HG03025 (cell line): ENCODE results near the gene KCNMA1.

Source experiments
- ATAC-seq: cut with Tn5 transposase; IDR thresholded peaks from one replicate; pipeline ENCODE4 v1.9.1; 2021; ENCODE audit warnings: mild to moderate bottlenecking, moderate library complexity; ENCODE audit not compliant: unreplicated experiment, low FRiP score

Gene KCNMA1

DNA sequence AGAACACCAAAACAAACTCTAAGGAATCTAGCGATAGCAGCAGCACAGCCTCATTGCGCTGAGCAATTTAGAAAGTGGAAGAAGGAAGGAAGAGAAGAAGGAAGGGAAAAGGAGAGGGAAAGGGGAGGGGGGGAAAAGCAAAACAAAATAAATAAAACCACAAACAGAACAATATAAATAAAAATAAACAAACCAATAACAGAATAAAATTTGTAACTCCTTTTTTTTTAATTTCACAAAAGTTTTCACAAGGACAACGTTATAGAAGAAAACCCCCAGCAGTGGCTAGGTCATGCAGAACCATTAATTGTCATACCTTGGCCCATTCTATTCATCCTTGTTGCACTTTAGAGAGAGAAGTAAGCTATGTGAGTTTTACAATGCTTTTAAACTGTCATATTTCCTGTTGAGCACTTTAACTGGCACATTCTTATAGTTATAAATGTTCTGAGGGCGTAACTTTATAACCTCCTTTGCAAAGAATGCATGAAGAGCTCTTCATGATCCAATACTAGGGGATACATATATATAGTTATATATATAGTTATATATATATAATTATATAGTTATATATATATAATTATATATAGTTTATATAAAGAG, 752.8 kb downstream of the KCNMA1 start:
- no peak for ATAC-seq

DNA sequence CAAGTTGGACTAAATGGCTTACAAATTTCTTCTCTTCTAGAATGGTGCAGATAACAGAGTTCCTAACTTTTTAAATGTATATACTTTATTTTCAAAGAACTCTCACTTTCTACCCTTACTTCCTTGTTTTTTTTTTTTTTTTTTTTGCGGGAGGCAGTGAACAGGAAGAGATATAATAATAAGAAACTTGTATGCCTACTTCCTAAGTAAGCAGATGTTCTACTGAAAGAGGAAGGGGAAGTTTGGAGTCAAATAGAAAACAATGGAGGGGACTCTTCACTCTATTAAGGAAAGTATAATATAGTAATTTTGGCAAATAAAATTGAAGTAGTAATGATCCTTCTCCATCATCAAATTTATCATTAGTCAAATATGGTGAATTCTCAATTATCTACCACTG, 754.0 kb downstream of the KCNMA1 start:
- no peak for ATAC-seq

DNA sequence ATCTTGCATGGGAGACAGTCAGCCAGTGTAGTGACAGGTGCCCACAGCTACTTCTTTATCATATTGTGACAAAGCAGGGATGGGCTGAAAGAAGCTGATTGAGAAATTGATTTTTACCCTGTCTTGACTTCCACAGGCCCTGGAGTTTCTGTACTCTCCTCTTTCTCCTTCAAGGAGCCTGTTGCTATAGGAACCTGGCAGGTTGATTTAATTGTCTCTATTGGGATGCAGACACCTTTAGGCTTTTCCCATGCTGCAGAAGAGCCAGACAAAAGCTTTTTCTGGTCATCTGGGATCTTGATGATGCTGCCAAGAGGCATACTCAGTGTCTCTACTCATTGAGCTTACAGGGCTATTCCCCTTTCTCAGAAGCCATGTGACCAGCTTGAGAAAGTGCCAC, 754.8 kb downstream of the KCNMA1 start:
- no peak for ATAC-seq

DNA sequence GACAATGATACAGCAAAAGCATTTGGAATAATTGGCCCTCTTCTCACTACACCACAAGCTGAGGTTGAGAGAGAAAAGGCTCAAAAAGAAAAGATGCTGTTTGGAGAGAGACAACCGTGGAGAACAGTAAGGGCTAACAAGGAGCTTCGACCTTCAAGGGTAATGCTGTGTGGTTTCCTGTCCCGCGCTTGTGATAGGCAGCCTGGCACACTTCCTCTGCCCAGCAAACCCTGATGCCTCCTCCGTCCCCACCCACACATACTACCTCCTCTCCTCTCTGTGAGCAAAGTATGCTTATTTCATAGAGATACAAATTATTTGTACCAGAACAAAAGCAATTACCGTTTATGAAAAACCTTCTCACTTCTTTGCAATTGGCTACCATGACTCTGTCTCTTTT, 755.4 kb downstream of the KCNMA1 start:
- ATAC-seq, result peak; percentile 74

DNA sequence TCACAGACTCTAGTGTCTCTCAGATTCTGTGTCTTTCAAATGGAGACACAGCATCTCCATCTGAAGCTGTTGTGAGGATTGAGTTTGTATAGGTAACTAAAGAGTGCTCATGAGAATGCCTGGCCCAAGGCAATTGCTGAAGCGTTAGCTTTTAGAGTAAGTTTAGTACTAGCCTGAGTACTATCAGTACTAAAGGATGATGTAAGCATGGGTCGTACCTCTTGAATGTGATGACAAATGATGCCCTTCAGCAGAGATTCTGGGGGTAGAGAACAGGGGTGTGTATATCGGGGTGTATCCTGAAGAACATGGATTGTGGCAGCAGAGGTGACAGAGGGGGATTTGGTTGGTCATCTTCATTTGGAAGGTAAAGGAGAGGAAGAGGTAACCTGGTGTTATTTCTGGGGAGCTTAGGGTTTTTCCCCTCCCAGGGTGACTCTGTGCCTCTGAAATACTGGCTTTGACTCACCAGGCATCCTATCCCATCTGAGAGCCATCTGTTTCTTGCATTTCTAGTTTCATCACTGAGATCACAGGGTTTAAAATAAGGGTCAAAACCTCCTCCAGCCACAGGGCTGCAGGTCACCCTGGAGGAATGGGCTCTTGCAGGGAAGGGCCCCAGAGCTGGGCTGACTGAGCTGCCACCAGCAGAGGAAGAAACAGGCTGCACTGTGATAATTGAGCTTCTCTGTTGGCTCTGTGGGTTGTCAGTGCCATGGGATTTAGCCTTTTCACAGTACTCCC, 756.0 kb downstream of the KCNMA1 start:
- ATAC-seq, result peak; percentile 78

DNA sequence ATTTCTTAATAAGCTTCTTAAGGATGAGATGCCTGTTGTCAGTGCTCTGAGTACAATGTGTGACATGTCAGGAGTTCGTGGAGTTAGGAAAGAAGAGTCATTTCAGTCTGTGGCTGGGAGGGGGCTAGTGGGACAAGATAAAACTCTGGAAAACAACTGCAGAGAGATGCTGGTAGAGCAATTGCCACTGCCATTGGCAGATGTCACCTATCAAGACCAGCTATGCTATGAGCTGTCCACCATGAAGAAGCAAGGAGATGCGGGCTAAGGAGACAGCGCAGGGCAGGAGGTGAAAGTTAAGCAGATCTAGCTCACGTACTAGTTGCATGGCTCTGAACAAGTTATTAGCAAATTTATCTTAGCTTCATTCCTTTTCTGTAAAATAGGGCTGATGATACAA, 756.7 kb downstream of the KCNMA1 start:
- no peak for ATAC-seq

DNA sequence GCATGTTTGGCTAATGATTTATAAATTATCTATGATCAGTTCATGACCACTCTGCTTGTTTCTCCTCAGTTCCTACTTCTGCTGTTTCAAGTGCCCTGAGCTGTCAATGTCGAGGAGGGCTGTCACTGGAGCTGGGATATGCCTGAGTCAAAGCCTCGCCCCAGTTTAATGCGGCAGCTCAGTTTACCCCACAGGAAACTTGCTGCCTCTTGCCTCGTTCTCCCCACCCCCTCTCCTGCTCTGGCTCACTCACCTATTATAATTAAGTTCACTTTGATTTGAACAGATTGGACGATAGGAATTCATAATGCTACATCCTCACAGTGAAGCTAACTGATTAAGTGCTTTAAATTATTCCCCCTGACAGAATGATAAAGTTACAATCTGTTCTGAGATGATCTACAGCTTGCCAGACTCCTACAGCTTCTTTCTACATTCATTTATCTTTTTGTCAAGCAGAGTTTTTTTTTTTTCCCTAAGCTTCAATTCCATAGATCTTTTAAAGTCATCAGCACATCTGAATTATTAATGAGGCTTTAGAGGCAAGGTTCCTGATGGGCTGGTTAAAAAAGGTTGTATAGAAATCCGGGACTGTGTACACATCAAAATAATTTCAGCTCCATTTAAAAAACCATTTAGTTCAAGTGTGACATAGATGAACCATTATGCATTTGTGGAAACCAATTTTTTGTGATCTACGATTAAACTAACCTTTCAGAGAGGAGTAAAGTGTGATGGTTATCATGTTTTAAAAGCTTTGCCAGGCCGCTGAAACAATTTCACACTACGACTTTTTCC, 758.3 kb downstream of the KCNMA1 start:
- no peak for ATAC-seq

DNA sequence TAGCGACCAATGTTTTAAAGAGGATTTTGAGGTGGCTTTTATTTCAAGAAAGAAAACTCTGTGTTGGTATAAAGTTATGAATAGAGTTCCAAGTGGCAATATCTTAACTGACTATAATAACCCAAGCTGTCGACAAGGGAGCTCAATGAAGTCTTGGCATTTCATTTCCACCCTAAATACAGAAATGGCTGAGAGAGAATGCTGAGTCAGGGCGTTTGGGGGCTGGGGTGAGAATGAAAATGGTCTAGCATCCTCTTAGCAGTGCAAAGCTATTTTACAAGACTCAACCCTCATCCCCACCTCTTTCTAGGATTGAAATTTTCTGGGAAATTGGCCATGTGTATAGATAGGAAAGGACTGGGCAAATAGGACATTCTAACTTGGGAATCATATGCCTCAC, 759.1 kb downstream of the KCNMA1 start:
- ATAC-seq, result no peak

DNA sequence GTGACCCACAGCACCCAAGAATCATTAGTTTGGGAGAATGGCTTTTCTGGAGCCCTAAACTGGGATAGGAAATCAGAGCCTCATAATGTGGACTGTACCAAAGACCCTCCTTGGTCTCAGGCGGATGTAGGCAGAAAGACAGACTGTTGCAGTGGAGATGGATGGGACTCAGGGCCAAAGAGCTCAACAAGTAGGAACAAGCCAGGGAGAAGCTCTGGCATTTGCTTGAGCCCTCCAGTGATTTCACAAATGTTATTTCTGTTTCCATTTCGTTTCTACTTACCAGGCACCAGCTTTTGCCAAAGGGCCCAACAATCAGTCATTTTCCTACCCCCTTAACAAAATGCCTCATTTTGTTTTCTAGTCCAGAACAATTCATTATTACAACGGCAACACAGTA, 762.7 kb downstream of the KCNMA1 start:
- no peak for ATAC-seq

DNA sequence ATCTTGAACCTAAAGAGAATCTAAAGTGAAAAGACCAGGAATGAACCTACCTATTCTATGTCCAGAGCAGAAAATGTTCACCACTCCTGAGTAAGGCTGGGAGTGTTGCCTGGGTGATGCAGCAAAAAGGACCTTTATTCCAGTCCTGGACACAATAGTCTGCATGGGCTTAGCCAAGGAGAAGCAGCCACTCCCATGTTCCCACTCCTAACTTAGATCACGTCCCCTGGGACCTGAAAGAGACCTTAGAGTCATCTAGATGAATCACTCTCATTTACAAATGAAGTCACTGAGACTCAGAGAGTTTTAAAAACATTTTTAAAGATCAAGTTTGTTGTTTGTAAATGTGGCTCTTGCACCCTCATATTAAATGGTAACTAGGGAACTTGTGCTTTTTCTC, 763.4 kb downstream of the KCNMA1 start:
- ATAC-seq, result no peak

DNA sequence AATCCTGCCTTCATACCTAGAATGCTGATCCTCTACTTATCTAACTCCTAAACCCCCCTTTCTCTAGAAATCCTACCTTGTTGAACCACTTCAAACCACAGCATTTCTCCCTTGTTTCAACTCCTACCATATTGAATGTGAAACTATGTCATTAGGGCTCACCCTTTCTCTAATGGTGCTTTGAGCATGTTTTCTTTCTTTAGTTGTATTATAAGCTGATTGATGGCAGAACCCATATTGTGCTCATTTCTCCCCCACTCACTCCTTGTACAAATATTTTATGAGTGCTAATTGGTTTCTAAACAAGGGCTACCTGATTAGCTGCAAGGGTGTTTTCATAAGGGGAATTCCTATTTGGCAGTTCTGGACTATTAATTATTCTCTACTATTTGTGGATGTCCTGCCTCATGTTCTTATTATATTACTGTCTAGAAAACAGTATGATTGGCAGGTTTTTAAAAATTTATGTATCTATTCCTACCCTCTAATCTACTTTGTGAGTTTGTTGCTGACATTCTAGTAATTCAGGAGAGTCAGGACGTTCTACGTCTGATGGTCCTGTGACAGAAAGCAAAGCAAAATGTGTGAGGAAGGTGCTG, 765.8 kb downstream of the KCNMA1 start:
- ATAC-seq, result no peak

DNA sequence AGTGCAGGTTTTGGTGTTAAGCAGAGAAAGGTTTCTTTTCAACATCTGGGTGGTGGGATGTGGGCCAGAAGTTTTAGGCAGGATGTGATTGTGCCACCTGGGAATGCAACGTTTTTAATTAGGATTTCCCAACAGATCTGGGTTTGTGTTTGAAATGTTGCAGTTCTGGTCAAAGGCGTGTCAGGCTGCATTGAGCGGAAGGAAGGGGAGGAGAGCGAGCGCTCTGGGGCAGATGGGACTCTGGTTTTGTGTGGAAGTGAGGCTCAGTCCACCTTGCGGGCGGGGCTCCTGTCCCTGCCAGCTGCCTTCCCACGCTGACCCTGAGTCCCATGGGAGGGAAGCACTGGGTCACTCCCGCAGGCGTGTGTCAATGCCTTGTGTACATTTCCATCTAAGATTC, 767.7 kb downstream of the KCNMA1 start:
- no peak for ATAC-seq

DNA sequence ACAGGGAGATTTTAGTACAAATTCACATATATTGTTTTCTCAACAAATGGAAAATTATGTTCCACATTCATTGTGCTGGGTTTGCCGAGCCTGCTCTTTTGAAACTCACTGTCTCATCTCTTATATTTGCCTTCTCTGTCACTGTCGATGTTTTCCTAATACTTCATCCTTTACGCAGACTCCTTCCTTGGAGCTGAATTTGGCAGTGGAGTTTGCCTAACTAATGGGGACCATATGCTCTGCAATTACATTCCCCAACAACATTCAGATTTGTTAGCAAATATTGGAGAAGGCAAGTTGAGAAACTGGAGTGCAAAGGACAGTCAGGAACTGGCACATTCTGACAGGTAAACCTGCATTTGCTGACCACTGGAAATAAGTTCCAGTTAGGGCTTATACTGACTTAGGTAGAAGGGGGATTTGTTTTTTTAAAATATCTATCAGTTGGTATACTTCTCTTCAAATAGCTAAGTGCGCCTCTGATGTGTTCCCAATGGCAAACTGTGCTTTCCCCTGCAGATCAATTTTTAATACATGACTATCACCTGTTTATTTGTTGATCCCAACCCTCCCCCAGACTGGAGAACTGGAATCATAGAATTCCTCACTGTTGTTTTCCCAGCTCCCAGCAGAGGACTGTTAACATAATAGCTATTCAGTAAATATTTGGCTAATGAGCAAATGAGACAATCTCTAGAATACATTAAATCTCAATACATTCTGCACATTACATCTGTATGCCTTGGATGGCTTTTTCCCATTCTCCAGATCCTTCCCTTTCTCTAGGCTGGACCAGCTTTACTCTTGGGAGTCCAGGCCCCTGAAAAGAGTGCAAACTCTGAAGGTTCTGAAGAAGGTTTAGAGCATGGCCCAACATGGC, 769.3 kb downstream of the KCNMA1 start:
- ATAC-seq, result no peak

DNA sequence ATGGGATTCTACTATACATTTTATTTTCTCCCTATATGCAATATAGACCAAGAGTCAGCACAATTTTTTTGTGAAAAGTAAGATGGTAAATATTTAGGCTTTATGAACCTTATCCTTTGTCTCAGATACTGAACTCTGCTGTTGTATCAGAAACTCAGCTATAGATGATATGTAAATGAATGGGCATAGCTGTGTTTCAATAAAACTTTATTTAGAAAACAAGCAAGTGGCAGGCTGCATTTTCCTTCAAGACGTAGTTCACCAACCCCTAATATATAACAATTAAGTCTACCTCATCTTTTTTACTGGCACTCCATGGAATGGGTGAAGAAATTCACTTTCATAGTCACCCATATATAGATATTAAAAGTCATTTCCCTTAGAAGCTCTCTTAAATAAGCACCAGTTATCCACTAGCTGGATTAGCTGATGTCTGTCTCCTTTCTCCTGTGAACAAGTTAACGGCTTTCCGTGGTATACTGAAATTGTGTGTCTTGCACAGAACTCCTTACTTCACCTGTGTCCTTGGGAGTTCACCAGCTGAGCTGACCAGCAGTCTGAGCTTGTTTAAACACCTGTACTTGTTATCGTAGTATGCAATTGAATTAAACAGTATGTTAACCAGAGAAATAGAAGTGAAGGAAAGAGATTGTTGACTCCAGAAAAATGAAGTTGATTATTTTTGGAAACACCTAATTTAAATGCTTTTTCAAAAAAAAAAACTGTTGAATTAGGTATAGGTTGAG, 770.6 kb downstream of the KCNMA1 start:
- no peak for ATAC-seq

DNA sequence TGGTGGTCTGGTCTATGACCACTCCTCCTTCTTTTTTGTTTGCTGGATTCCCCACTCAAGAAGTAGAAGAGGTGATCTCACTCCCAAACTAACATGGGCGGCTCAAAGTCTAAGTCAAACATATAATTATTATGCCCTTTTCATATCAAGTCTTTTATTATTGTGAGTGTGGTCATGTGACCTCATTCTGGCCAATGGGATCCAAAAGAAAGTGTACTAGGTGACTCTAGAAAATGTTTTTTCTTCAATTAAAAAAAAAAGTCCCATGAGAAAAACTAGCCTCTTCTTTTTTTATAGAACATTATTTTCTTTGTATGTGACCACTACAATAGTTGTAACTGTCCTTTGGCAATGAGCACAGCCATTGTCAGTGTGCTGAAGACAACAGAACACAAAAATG, 772.7 kb downstream of the KCNMA1 start:
- ATAC-seq, result no peak

DNA sequence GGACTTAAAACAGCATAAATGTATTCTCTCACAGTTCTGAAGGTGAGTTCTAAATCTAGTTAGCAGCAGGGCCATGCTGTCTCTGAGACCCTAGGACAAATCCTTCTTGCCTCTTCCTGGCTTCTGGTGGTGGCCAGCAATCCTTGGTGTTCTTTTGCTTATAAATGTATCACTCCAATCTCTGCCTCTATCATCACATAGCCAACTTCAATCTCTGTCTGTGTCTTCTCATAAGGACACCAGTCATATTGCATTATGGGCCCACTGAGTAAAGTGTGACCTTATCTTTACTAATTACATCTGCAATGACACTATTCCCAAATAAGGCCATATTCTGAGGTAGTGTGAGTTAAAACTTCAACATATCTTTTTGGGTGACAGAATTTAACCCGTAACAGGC, 778.9 kb downstream of the KCNMA1 start:
- ATAC-seq, result no peak

DNA sequence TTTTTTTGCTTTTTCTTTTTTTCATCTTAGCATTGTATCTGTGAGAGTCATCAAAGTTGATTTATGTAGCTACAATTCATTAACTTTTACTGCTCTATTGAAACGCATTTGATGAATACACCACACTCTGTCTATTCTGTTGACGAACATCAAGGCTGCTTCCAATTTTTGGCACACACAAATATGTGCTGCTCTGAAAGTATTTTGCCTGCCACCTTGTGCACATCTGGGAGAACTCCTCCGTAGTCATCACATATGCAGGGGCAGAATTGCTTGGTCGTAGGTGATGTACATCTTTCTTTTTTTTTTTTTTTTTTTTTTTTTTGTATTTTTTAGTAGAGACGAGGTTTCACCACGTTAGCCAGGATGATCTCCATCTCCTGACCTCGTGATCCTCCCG, 796.8 kb downstream of the KCNMA1 start:
- no peak for ATAC-seq

DNA sequence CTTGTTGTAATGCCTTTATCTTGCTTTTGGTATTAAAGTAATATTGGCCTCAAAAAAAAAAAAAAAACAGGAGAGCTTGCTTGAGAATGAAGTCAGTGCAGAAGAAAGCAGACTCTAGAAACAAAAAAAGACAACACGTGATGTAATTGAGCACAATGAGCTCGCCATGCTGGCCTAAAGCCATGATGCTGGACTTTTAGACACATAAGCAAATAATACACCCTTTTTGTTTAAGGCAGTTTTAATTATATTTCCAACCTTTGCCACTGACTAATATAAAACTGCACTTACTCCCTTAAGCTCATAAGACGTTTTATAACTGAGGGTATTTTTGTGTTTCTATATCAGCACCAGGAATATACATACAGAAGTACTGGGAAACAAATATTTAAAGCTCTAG, 798.3 kb downstream of the KCNMA1 start:
- no peak for ATAC-seq

DNA sequence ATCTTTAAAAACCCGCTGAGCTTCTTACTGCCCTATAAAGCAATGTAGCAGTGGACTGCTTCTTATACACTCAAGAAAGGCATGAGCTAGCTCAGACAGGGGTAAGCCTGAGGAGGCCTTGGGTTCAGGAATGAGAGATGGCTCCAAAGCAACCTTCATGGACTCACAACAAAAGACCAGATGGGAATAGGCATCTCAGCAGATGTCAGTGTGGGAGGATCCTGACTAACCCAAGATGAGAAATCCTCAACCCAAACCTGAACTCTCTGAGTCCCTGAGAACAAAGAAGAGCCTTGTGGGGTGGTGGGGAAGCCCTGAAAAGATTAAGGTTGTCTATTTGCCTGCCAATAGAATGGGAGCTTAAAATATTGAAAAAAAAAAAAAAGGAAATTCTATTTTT, 807.4 kb downstream of the KCNMA1 start:
- no peak for ATAC-seq

DNA sequence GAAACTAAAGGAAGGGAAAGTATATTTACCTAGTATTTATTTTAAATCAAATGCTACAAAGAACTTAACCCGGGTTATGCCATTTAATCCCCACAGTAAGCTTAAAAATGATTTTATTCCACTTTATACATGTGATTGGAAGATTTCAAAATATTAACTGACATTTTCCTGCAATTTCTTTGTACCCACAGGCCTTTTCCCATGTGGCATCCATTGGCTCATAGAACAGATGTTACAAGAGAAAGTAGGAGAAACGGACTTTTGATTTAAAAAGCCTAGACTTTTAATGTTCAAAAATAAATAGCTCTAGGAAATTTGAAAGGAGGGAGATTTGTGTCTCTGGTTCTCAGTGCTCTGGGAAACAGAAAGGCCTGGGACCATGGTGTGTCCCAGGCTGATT, 807.9 kb downstream of the KCNMA1 start:
- no peak for ATAC-seq
